Measurements from ENCODE around the gene LRRC46.

Gene LRRC46

DNA sequence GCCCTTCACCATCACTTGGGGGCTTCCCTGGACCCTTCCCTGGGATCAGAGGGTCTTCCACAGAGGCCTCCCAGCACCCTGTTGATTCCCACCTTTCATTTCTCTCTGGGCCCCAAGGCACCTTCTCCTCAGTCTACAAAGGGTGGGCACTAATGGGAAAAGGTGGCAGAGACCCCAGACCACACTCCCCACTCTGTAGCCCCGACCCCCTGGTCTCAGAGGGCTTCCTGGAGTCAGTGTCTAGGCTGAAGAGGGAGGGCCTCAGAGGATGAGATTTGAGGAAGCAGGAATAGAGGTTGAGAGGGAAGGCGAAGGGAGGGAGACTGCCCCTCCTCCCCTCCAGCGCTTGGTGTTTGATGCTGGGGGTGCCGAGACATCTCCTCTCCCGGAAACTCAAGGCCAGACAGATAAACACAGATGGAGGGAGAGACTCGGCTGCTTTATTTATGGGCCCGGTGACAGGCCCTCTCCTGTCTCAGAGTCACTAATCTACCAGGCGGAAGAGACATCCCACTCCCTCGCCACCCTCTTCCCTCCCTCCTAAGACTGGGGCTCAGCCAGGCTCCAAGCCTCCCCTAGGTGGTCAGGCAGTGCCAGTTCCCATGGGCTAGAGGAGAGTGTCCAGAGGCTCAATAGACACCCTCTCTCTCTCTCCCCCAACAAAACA, 46.0 kb downstream of the LRRC46 start:
- DNase-seq (ENCODE audit: low spot score), result no peak

DNA sequence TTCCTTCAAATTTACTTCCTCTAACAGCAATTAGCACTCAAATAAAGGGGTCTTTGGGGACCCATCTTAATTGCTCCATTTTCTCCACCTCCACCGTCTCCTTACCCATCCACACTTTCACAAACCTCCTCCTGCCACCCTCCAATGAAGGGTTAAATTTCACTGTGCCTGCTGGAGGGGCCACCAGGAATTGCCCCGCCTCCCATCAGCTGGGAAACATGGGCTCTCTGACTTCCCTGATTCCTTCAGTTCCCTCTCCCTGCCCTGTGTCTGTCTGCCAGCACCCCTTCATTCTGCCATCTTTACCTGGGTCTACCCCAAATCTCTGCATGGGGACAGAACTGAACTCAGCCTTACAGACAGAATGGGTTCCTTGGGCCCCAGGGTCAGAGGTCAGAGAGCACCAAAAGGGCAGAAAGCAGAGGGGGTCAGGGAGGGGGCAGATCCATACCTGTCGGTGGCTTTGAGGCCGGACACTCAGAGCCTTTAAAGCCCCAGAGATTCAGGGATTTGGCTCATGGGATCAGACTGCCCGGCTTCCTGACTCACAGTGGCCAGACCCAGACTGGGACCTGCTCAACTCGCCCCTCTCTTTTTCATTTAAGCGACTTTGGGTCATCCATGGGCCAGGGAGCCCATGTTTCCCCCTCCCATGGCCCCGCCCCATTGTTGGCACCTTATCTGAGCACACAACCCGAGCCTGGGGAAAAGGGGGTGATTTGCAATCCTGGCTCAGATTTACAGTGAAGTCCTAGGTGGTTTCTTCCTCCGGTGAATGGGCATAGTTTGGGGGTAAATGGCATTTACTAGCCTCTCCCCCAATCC, 46.9 kb downstream of the LRRC46 start:
- DNase-seq (ENCODE audit: low spot score), result no peak

DNA sequence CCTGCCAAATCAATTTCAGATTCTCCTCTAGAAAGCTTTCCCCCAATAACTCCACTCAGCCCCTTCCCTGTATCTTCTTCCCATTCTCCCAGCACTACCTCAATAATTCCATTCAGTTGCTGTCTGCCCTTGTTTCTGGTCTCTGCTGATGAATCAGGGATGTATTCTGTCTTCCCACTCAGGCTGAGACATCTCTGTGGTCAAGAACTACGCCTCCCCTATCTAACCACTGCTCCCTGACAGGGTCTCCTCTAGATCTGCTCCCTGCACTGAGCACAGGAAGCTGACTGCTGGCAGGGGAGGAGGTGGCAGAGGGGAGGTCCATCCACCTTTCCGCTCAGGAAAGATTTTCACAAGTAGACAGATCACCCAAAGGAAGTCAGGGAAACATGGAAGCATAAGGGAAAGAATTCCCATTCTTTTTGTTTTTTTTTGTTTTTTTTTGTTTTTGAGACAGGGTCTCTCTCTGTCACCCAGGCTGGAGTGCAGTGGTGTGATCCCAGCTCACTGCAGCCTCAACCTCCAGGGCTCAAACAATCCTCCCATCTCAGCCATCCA, 47.6 kb downstream of the LRRC46 start:
- peak; percentile 55 for DNase-seq (ENCODE audit: low spot score)

- DNase-seq (ENCODE audit: low spot score), result no peak
These were observed 48.4 kb downstream of the LRRC46 start for GRCh38 chr17:47879776-47880454.

DNA sequence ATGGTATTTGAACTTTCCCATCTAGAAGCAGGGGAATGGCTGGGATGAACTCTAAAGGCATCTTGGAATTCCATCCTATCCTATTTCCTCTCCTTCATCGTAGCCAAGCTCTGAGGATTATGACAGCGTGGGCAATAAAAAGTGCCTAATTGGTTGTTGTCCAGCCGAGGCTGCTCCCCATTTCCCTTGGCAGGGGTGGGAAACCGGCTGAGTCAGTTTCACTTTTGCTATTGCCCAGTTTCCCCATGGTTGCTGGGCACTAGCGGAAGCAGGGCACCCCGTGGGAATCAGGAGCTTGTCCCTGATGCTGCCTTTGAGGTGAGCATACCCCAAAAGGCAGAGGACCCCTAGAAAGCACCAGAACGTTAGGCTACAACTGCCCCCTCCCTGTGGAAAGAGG, 50.8 kb downstream of the LRRC46 start:
- peak; percentile 19 for DNase-seq (ENCODE audit: low spot score)

GRCh38 chr17:47882695-47883588, 51.5 kb downstream of the LRRC46 start:
- DNase-seq (ENCODE audit: low spot score), result no peak

DNA sequence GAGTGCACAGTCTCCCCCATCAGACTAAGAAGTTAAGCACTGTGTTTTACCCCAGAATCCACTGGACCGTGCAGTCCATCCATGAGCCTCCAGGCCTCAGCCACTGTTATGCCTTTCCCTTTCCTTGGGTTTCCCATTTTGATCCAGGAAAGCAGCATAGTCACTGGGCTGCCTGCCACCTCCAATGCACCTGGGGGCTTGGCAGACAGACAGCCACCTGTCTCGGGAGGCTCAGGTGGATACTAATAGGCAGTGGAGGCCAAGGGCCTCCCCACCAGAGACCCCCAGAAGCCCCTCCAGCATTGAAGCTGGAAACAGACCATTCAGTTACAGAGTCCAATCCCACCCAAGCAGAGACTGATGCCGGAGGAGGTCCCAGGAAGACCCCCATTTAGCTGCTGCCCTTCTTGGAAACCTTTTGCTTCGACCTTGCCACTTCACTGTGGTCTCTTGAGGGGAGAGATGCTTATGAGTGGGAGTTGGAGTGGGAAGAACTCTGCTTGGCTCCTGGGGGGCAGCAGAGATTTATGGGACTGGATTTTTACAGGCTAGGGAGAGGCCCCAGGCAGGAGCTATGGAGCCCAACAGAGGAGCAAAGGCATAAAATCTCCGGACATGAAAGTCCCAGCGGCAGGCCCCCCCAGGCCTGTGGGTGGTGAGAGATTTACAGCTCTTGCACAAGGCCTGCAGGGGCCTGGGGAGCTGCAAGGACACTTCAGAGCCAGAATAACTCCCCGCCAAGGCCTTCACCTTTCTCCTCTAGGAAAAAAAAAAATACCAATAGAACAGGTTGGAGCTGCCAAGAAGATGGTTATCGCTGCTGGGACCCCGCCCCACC, 52.3 kb downstream of the LRRC46 start:
- DNase-seq (ENCODE audit: low spot score), result no peak

- no peak for DNase-seq (ENCODE audit: low spot score)
These were observed 52.9 kb downstream of the LRRC46 start for GRCh38 chr17:47884427-47884740.

DNA sequence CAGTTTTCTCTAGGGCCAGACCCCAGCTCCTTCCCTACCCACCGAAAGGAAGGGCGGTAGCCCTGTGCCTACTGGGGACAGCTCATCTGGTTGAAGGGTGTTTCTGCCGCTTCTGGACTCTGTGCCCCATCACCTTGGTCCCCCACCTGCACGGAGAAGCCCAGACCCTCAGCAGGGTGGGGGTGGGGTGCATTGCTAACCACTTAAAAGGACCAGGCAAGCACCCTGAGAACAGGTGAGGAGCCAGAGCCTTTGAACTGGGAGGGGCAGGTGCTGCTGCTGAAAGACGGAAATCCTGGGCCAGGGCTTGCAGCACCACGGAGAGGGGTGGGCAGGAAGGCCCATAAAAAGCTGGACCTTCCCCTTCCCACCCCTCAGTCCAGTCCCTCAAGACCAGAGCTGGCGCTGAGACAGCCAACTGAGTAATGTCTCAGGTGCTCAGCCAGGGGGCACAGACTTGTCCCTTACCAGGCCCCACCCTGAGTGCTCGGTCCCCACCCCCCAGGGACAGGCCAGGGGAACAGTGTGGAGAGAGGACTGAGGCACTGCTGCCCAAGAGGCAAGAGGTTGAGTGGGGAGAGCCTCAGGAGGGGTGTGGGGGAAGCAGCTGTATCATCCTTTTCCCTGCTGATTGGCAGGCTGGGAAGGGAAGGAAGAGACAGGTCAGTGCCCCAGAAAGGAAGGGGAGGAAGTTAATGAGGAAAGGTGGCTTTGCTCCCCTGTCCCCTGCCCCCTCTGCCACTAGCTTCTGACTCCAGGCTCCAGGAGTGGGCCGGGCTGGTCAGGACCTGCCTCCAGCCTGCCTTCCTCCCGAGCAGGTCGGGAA, 53.6 kb downstream of the LRRC46 start:
- DNase-seq (ENCODE audit: low spot score), result no peak

All from kidney tubule cell (primary cell).